SK-N-SH treated with all-trans-retinoic acid at 6 μM for 48 hours (cell line): Measurements from ENCODE around the gene TTC28.

Source experiments
- ARNTL ChIP-seq: fragments of 450-650 bp; formaldehyde crosslinking; IDR thresholded peaks from 2 replicates; pipeline ENCODE4 v1.5.0; 2020; ENCODE audit warnings: low read depth, mild to moderate bottlenecking, moderate library complexity, borderline replicate concordance
- CREB5 ChIP-seq: fragments of 250-450 bp; sonication (Bioruptor Pico); IDR thresholded peaks from 2 replicates; pipeline ENCODE4 v1.5.1; 2020; ENCODE audit warnings: low read depth, mild to moderate bottlenecking, moderate library complexity
- CSRNP3 ChIP-seq: fragments of 250-450 bp; sonication (Bioruptor Pico); IDR thresholded peaks from 2 replicates; pipeline ENCODE4 v1.5.1; 2021; ENCODE audit warnings: mild to moderate bottlenecking, moderate library complexity
- ESRRG ChIP-seq: fragments of 250-450 bp; sonication (Bioruptor Pico); IDR thresholded peaks from 2 replicates; pipeline ENCODE4 v1.6.1; 2021; ENCODE audit warnings: mild to moderate bottlenecking
- ISL1 ChIP-seq: fragments of 250-450 bp; sonication (Bioruptor Pico); IDR thresholded peaks from 2 replicates; pipeline ENCODE4 v2.1.2; 2022; ENCODE audit warnings: mild to moderate bottlenecking, moderate library complexity
- OSR1 ChIP-seq: fragments of 250-450 bp; sonication (Bioruptor Pico); IDR thresholded peaks from 2 replicates; pipeline ENCODE4 v1.8.0; 2022; ENCODE audit warnings: moderate library complexity, mild to moderate bottlenecking, inconsistent platforms
- PATZ1 ChIP-seq: fragments of 250-450 bp; sonication (Bioruptor Pico); IDR thresholded peaks from 2 replicates; pipeline ENCODE4 v1.8.0; 2020; ENCODE audit warnings: mild to moderate bottlenecking, moderate library complexity, borderline replicate concordance
- POU6F1 ChIP-seq: fragments of 250-450 bp; sonication (Bioruptor Pico); IDR thresholded peaks from 2 replicates; pipeline ENCODE4 v1.8.0; 2021; ENCODE audit warnings: low read depth, mild to moderate bottlenecking, moderate library complexity, borderline replicate concordance
- RARB ChIP-seq: fragments of 250-450 bp; sonication (Bioruptor Pico); IDR thresholded peaks from 2 replicates; pipeline ENCODE4 v1.8.0; 2021; ENCODE audit warnings: mild to moderate bottlenecking, moderate library complexity
- SNAI2 ChIP-seq: fragments of 250-450 bp; sonication (Bioruptor Pico); IDR thresholded peaks from 2 replicates; pipeline ENCODE4 v1.5.0; 2020; ENCODE audit warnings: mild to moderate bottlenecking, moderate library complexity
- TSHZ2 ChIP-seq: fragments of 250-450 bp; sonication (Bioruptor Pico); IDR thresholded peaks from 2 replicates; pipeline ENCODE4 v1.5.0; 2020; ENCODE audit warnings: mild to moderate bottlenecking, moderate library complexity
- ZFP30 ChIP-seq: fragments of 450-650 bp; formaldehyde crosslinking; IDR thresholded peaks from 2 replicates; pipeline ENCODE4 v1.5.0; 2022; ENCODE audit warnings: mild to moderate bottlenecking, moderate library complexity
- ZNF8 ChIP-seq: fragments of 450-650 bp; formaldehyde crosslinking; IDR thresholded peaks from 2 replicates; pipeline ENCODE4 v1.5.0; 2020; ENCODE audit warnings: mild to moderate bottlenecking, moderate library complexity

GRCh38 chr22:28141614-28142013 is 538.0 kb downstream of the TTC28 start:
- no peak for TF ChIP-seq SNAI2
- TF ChIP-seq OSR1 (CRISPR knock-in tag), result no peak
- TF ChIP-seq ESRRG (CRISPR knock-in tag), result no peak
- no peak for TF ChIP-seq ARNTL (CRISPR knock-in tag)
- TF ChIP-seq PATZ1 (CRISPR knock-in tag), result no peak
- no peak for TF ChIP-seq POU6F1 (CRISPR knock-in tag)
- no peak for TF ChIP-seq RARB (CRISPR knock-in tag)
- TF ChIP-seq CREB5, result no peak
- TF ChIP-seq ISL1 (CRISPR knock-in tag), result no peak
- TF ChIP-seq CSRNP3, result no peak
- no peak for TF ChIP-seq ZFP30 (CRISPR knock-in tag)
- TF ChIP-seq TSHZ2 (CRISPR knock-in tag), result no peak
- TF ChIP-seq ZNF8 (CRISPR knock-in tag), result no peak
